MCF 10A (cell line): ENCODE results near the gene PPP2R2C. TPM values are rescaled to one million over a fixed set of nuclear protein-coding genes. Genes with fewer than 3 reads are reported as not detected.

Source experiments
- BruUV-seq: library from RNA; stranded (reverse); fragments of 400-500 nt; replicated peaks from 2 replicates; lab custom pipeline; 2021; lab: Mats Ljungman, UMichigan
- CTCF ChIA-PET: fragments of 300-600 bp; sonication (Branson Sonifier 250); formaldehyde crosslinking; extraction: SDS; loops from one replicate; lab custom pipeline; 2021; ENCODE audit warnings: antibody characterized with exemption, inconsistent platforms; lab: Yijun Ruan, JAX
- POLR2A ChIA-PET: fragments of 300-600, 350-650 bp; sonication (Branson Sonifier 250); formaldehyde crosslinking; extraction: SDS; loops from one replicate; lab custom pipeline; 2020; ENCODE audit warnings: antibody characterized with exemption, inconsistent platforms; lab: Yijun Ruan, JAX
- DNase-seq: peaks from one replicate; pipeline ENCODE4 v3.0.0-alpha.2; 2018; ENCODE audit not compliant: unreplicated experiment
- H3K27ac Mint-ChIP-seq: one replicate; pipeline ENCODE4 v1.8.0; 2022; ENCODE audit warnings: mild to moderate bottlenecking, low read depth, mixed read lengths; ENCODE audit not compliant: unreplicated experiment
- H3K27me3 Mint-ChIP-seq: one replicate; pipeline ENCODE4 v1.8.0; 2022; ENCODE audit warnings: mixed read lengths; ENCODE audit not compliant: insufficient read depth, unreplicated experiment
- H3K36me3 Mint-ChIP-seq: one replicate; pipeline ENCODE4 v1.8.0; 2022; ENCODE audit warnings: mild to moderate bottlenecking, moderate library complexity, mixed read lengths; ENCODE audit not compliant: insufficient read depth, unreplicated experiment
- H3K4me1 Mint-ChIP-seq: one replicate; pipeline ENCODE4 v1.8.0; 2022; ENCODE audit warnings: mixed read lengths; ENCODE audit not compliant: insufficient read depth, unreplicated experiment
- H3K4me3 Mint-ChIP-seq: one replicate; pipeline ENCODE4 v1.8.0; 2022; ENCODE audit warnings: mild to moderate bottlenecking, moderate library complexity, mixed read lengths; ENCODE audit not compliant: unreplicated experiment
- H3K9me3 Mint-ChIP-seq: one replicate; pipeline ENCODE4 v1.8.0; 2022; ENCODE audit warnings: mixed read lengths; ENCODE audit not compliant: unreplicated experiment
- CTCF ChIP-seq: fragments of 200-600 bp; IDR thresholded peaks from one replicate; pipeline ENCODE4 v1.8.0; 2022; ENCODE audit warnings: antibody characterized with exemption, mild to moderate bottlenecking; ENCODE audit not compliant: unreplicated experiment
- intact Hi-C: fragments of 100-400 bp; cut with micrococcal nuclease; formaldehyde crosslinking; loops from 2 replicates; pipeline ENCODE4 v1.14.1; 2022
- total RNA-seq: library from RNA; stranded (reverse); gene quantifications from 2 replicates; pipeline ENCODE4 v1.2.3, GENCODE V29; 2022

PPP2R2C gene
- total RNA-seq, 1 experiment from 2014 or later, result 3.6 TPM

- BruUV-seq, result no TSS peak
- Mint-ChIP-seq H3K9me3 (no peaks in the 10 kb centered on the region), H3K27ac (no peak overlapping the region), H3K36me3 (no peaks in the 10 kb centered on the region), H3K27me3 (peaks cover 32% of the 10 kb centered on the region), H3K4me3 (no peak overlapping the region), H3K4me1 (no peaks in the 10 kb centered on the region)
- ChIA-PET POLR2A (no interaction called here), CTCF (interaction anchor here (0.8 to 1.2 kb wide), 2 partner anchors 71 to 78 kb away, joined by 3 read pairs; no protein-coding TSS in a partner anchor)
- DNase-seq, result no peak
- TF ChIP-seq CTCF, result no peak
- intact Hi-C loops, result loop anchor here (5.0 kb wide), 1 partner anchor 72 kb away; no protein-coding TSS in a partner anchor
Observed at GRCh38 chr4:6474705-6475457, 2.5 kb upstream of the PPP2R2C start.

DNA sequence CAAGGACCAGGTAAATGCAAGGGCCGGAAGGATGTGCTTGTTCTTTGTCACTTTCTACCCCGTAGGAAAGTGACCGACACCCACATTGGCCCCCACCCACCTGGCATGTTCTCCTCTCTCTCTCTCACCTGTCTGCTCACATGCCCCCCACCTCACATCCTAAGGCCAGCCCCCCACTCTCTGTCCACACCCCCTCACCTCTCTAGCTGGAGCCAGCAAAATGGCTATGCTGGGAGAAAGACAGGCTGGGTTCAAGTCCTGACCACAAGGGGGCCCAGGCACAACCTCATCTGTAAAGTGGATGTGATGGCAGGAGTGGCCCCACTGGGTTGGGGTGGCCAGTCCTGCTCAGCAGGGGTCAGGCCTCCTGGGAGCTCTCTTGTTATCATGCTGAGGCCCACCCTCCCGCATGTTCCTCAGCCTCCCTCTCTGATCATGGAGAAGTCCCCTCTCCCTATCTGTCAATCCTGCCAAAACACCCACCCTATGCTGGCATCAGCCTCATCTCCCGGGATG is 1.7 kb upstream of the PPP2R2C start:
- intact Hi-C loops, result loop anchor here (5.0 kb wide), 1 partner anchor 73 kb away; no protein-coding TSS in a partner anchor
- Mint-ChIP-seq H3K27me3 (peaks cover 31% of the 10 kb centered on the region), H3K9me3 (no peaks in the 10 kb centered on the region), H3K4me3 (no peak overlapping the region), H3K36me3 (no peaks in the 10 kb centered on the region), H3K4me1 (no peaks in the 10 kb centered on the region), H3K27ac (no peak overlapping the region)
- ChIA-PET POLR2A (no interaction called here), CTCF (interaction anchor here (0.6 to 1.3 kb wide), 3 partner anchors 28 to 72 kb away, joined by 3 to 5 read pairs (median 4); no protein-coding TSS in a partner anchor)
- DNase-seq, result peak; percentile 34
- TF ChIP-seq CTCF, result peak; percentile 24
- BruUV-seq, result no TSS peak

DNA sequence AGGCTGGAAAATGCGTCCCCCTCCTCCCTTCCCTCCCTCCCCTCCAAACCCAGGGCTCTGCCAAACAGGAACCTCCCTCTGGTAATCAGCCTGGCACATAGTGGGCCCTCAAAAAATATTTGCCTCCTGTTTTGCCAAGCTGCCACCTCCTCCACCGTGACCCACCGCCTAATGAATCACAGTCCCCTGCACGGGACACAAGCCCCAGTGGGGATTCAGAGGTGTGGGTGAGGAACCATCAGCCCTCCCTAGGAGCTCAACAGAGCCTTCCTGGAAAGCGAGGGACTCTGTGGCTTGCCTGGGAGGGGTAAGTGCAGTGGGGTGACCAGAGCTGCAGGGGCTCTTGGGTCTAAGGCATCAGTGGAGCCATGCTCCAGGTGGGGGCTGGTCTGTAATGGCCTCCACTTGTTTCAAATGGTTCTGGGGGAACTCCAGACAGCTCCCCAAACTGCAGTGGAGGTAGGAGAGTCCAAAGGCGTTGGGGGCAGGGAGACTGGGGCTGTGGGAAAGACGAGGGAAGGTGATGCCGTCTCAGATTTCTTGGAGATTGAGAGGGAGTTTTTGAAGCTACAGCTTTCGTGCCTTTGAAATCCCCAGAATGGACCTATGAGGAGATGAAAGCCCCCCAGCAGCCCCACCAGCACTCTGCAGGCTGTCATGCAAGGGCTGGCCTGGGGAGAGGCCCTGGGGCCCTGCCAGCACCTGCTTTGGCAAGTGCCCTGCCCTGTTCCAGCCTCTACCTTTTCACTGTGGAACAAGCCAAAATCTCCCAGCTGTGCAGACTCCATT is 1.0 kb upstream of the PPP2R2C start:
- Mint-ChIP-seq H3K4me1 (no peaks in the 10 kb centered on the region), H3K36me3 (no peaks in the 10 kb centered on the region), H3K27ac (no peak overlapping the region), H3K9me3 (no peaks in the 10 kb centered on the region), H3K27me3 (peaks cover 24% of the 10 kb centered on the region), H3K4me3 (no peak overlapping the region)
- intact Hi-C loops, result loop anchor here (5.0 kb wide), 1 partner anchor 74 kb away; no protein-coding TSS in a partner anchor
- POLR2A ChIA-PET, result no interaction called here
- no TSS peak for BruUV-seq
- DNase-seq, result no peak
- CTCF ChIA-PET, result interaction anchor here (0.6 to 1.3 kb wide), 3 partner anchors 27 to 72 kb away, joined by 3 to 5 read pairs (median 4); no protein-coding TSS in a partner anchor
- TF ChIP-seq CTCF, result no peak
